WTC11 (cell line): ENCODE measurements around the gene RING1. TPM values are rescaled to one million over a fixed set of nuclear protein-coding genes. Genes with fewer than 3 reads are reported as not detected.

Experiments
- ATAC-seq: fragments of 200-7000 bp; cut with Tn5 transposase; 2 replicates; pipeline ENCODE4 v1.10.0; 2021; ENCODE audit warnings: mild to moderate bottlenecking, moderate library complexity
- CTCF ChIA-PET: fragments of 300-600 bp; sonication (Branson Sonifier 250); formaldehyde crosslinking; loops from one replicate; lab custom pipeline; 2021; ENCODE audit warnings: antibody characterized with exemption; lab: Charles Lee
- POLR2A ChIA-PET: fragments of 350-600 bp; sonication (Branson Sonifier 250); formaldehyde crosslinking; loops from one replicate; lab custom pipeline; 2021; ENCODE audit warnings: antibody characterized with exemption; lab: Charles Lee
- DNase-seq: peaks from one replicate; pipeline ENCODE4 v3.0.0; 2021; ENCODE audit warnings: low spot score
- H3K27ac Mint-ChIP-seq: 2 replicates; pipeline ENCODE4 v1.8.0; 2021; ENCODE audit warnings: mixed read lengths
- H3K27me3 Mint-ChIP-seq: 2 replicates; pipeline ENCODE4 v1.8.0; 2021; ENCODE audit warnings: low read depth, mild to moderate bottlenecking, moderate library complexity, mixed read lengths
- H3K36me3 Mint-ChIP-seq: 2 replicates; pipeline ENCODE4 v1.8.0; 2021; ENCODE audit warnings: mixed read lengths
- H3K4me1 Mint-ChIP-seq: 2 replicates; pipeline ENCODE4 v1.8.0; 2022; ENCODE audit warnings: mixed read lengths
- H3K4me3 Mint-ChIP-seq: 2 replicates; pipeline ENCODE4 v1.8.0; 2021; ENCODE audit warnings: mild to moderate bottlenecking, moderate library complexity, mixed read lengths
- H3K9me3 Mint-ChIP-seq: 2 replicates; pipeline ENCODE4 v1.8.0; 2021; ENCODE audit warnings: mixed read lengths
- AR ChIP-seq: fragments of 250-450 bp; sonication (Bioruptor Pico); IDR thresholded peaks from 2 replicates; pipeline ENCODE4 v1.9.0; 2021; ENCODE audit warnings: mild to moderate bottlenecking
- ATF1 ChIP-seq: sonication (generic); formaldehyde crosslinking; IDR thresholded peaks from 2 replicates; pipeline ENCODE4 v1.8.1; 2023; ENCODE audit warnings: mild to moderate bottlenecking, moderate library complexity, missing genetic modification reagents
- CBFB ChIP-seq: sonication (generic); formaldehyde crosslinking; IDR thresholded peaks from 2 replicates; pipeline ENCODE4 v1.8.1; 2022; ENCODE audit warnings: mild to moderate bottlenecking, low read depth, missing genetic modification reagents
- CREB1 ChIP-seq: sonication (generic); formaldehyde crosslinking; IDR thresholded peaks from 2 replicates; pipeline ENCODE4 v1.8.0; 2023; ENCODE audit warnings: mild to moderate bottlenecking, missing genetic modification reagents
- E2F1 ChIP-seq: sonication (generic); formaldehyde crosslinking; IDR thresholded peaks from 2 replicates; pipeline ENCODE4 v1.8.0; 2022; ENCODE audit warnings: mild to moderate bottlenecking, missing genetic modification reagents
- E2F5 ChIP-seq: sonication (generic); formaldehyde crosslinking; IDR thresholded peaks from 2 replicates; pipeline ENCODE4 v1.8.1; 2022; ENCODE audit warnings: mild to moderate bottlenecking, moderate library complexity, missing genetic modification reagents
- ESRRA ChIP-seq: sonication (generic); formaldehyde crosslinking; IDR thresholded peaks from 2 replicates; pipeline ENCODE4 v1.8.1; 2022; ENCODE audit warnings: mild to moderate bottlenecking, missing genetic modification reagents, borderline replicate concordance
- FOXJ3 ChIP-seq: sonication (generic); formaldehyde crosslinking; IDR thresholded peaks from 2 replicates; pipeline ENCODE4 v1.9.0; 2021; ENCODE audit warnings: missing genetic modification reagents, mild to moderate bottlenecking, borderline replicate concordance
- JAZF1 ChIP-seq: fragments of 250-450 bp; sonication (Bioruptor Pico); IDR thresholded peaks from 2 replicates; pipeline ENCODE4 v1.9.0; 2021; ENCODE audit warnings: moderate library complexity, mild to moderate bottlenecking, inconsistent platforms
- JUN ChIP-seq: sonication (generic); formaldehyde crosslinking; IDR thresholded peaks from 2 replicates; pipeline ENCODE4 v1.8.0; 2023; ENCODE audit warnings: mild to moderate bottlenecking, missing genetic modification reagents
- KAT7 ChIP-seq: sonication (generic); formaldehyde crosslinking; IDR thresholded peaks from 2 replicates; pipeline ENCODE4 v1.8.1; 2023; ENCODE audit warnings: missing genetic modification reagents, mild to moderate bottlenecking, borderline replicate concordance
- NFATC4 ChIP-seq: fragments of 250-450 bp; sonication (Bioruptor Pico); IDR thresholded peaks from 2 replicates; pipeline ENCODE4 v1.9.0; 2021; ENCODE audit warnings: mild to moderate bottlenecking
- NR2C2 ChIP-seq: sonication (generic); formaldehyde crosslinking; IDR thresholded peaks from 2 replicates; pipeline ENCODE4 v1.8.0; 2022; ENCODE audit warnings: mild to moderate bottlenecking, missing genetic modification reagents
- RELA ChIP-seq: sonication (generic); formaldehyde crosslinking; IDR thresholded peaks from 2 replicates; pipeline ENCODE4 v1.8.1; 2022; ENCODE audit warnings: missing genetic modification reagents, mild to moderate bottlenecking, borderline replicate concordance
- USF2 ChIP-seq: sonication (generic); formaldehyde crosslinking; IDR thresholded peaks from 2 replicates; pipeline ENCODE4 v1.8.1; 2023; ENCODE audit warnings: mild to moderate bottlenecking, missing genetic modification reagents, moderate library complexity
- ZNF219 ChIP-seq: sonication (generic); formaldehyde crosslinking; IDR thresholded peaks from 2 replicates; pipeline ENCODE4 v1.8.0; 2023; ENCODE audit warnings: missing genetic modification reagents, mild to moderate bottlenecking, borderline replicate concordance
- ZNF671 ChIP-seq: fragments of 250-450 bp; sonication (Bioruptor Pico); IDR thresholded peaks from 2 replicates; pipeline ENCODE4 v1.8.0; 2021; ENCODE audit warnings: mild to moderate bottlenecking
- total RNA-seq: library from RNA; stranded (reverse); gene quantifications from 3 replicates; pipeline ENCODE4 v1.2.3, GENCODE V29; 2021
- TF ChIP-seq, protein P1 (sequence below): sonication (generic); formaldehyde crosslinking; IDR thresholded peaks from 2 replicates; pipeline ENCODE4 v1.8.1; 2022; ENCODE audit warnings: missing genetic modification reagents, borderline replicate concordance
- TF ChIP-seq, protein P2 (sequence below): fragments of 250-450 bp; sonication (Bioruptor Pico); conservative IDR thresholded peaks from 2 replicates; pipeline ENCODE4 v1.9.0; 2021; ENCODE audit warnings: mild to moderate bottlenecking
- TF ChIP-seq, protein P3 (sequence below): fragments of 250-450 bp; sonication (Bioruptor Pico); IDR thresholded peaks from 2 replicates; pipeline ENCODE4 v2.1.2; 2022; ENCODE audit warnings: mild to moderate bottlenecking, moderate library complexity

RING1 gene
- total RNA-seq, 1 experiment from 2014 or later = 26.6 TPM

DNA sequence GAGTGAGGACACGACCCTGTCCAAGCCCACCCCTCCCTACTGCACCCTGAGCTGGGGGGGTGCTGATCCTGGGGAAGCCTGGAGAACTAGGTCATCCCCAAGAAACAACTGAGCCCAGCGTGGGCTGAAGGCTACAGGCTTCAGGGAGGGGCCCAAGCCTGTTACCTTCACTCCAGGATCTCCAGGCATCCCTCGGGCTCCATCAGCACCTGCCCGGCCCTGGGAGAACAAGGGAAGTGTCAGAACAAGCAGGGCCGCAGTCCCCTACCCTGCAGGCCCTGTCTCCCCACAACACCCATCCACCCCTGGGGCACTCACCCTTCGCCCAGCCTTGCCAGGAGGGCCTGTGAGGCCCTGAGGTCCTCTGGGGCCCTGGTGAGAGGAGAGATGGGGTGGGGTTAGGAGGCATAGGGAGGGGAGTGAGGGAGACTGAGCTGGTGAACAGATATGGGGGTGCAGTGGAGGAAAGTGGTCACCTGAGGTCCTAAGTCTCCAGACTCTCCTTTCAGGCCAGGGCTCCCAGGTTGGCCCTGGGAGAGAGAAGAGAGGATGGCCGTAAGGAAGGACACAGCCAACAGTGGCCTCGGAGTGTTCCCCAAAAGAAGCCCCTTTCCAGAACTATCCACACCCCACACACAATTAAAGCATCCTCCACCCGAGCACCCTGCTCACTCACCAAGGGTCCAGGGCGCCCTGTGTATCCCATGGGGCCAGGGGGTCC, 29.4 kb upstream of the RING1 start (continued):
- TF ChIP-seq CBFB (CRISPR knock-in tag) = no peak
- TF ChIP-seq KAT7 = no peak
- no peak for TF ChIP-seq ZNF671
- TF ChIP-seq AR (CRISPR knock-in tag) = no peak
- no peak for TF ChIP-seq E2F1 (CRISPR knock-in tag)
- no peak for TF ChIP-seq JAZF1
- TF ChIP-seq RELA (CRISPR knock-in tag) = no peak

DNA sequence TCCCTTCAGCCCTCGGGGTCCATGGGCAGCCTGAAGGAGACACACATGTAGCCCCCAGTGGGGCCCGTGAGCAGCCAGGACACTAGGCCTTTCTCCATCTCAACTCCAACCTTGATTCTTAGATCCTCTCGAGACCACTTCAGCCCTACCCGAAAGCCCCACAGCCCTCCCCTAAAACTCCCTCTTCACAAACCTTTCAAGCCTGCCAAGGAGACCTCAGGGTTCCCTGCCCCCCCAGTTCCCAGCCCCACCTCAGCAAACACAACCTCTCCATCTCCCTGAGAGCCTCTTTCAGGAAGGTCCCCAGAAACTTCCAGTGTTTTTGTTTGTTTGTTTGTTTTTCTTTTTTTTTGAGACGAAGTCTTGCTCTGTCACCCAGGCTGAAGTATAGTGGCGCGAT, 27.2 kb upstream of the RING1 start:
- ATAC-seq = no peak
- POLR2A ChIA-PET = no interaction called here
- CTCF ChIA-PET = no interaction called here
- TF ChIP-seq AR (CRISPR knock-in tag) (no peak), ESRRA (CRISPR knock-in tag) (no peak), NR2C2 (CRISPR knock-in tag) (no peak), CBFB (CRISPR knock-in tag) (no peak), NFATC4 (CRISPR knock-in tag) (no peak), FOXJ3 (CRISPR knock-in tag) (no peak), USF2 (CRISPR knock-in tag) (no peak), ZNF219 (CRISPR knock-in tag) (no peak), ATF1 (CRISPR knock-in tag) (no peak), JUN (CRISPR knock-in tag) (no peak), CREB1 (CRISPR knock-in tag) (no peak), E2F5 (no peak)
- TF ChIP-seq, protein P1, sequence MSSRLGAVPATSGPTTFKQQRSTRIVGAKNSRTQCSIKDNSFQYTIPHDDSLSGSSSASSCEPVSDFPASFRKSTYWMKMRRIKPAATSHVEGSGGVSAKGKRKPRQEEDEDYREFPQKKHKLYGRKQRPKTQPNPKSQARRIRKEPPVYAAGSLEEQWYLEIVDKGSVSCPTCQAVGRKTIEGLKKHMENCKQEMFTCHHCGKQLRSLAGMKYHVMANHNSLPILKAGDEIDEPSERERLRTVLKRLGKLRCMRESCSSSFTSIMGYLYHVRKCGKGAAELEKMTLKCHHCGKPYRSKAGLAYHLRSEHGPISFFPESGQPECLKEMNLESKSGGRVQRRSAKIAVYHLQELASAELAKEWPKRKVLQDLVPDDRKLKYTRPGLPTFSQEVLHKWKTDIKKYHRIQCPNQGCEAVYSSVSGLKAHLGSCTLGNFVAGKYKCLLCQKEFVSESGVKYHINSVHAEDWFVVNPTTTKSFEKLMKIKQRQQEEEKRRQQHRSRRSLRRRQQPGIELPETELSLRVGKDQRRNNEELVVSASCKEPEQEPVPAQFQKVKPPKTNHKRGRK (CRISPR knock-in tag) = no peak
- TF ChIP-seq, protein P2, sequence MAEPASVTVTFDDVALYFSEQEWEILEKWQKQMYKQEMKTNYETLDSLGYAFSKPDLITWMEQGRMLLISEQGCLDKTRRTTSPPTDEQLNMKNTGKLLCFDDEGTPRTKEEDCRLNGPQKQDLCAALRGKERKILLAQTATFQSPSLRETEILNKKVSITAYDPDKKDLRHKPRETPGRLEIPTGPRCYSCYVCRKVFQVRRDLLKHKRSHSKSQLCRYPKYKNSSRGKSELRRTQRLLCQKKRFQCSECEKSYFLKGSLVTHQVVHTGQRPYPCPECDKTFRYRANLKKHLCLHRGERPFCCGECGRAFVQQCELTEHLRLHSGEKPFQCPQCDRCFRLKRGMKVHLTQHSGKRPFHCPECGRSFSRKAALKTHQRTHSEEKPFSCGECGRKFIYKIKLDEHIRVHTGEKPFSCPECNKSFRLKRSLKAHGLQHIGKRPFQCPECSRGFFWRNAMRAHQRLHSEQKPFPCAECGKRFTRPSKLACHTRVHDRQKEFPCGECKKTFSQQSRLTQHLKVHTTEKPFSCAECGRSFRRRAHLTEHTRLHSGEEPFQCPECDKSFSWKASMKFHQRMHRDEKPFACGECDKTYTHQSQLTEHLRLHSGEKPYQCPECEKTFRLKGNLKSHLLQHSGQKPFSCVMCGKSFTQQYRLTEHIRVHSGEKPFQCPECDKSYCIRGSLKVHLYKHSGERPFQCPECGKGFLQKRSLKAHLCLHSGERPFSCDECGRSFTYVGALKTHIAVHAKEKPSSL (CRISPR knock-in tag) = no peak
- TF ChIP-seq, protein P3, sequence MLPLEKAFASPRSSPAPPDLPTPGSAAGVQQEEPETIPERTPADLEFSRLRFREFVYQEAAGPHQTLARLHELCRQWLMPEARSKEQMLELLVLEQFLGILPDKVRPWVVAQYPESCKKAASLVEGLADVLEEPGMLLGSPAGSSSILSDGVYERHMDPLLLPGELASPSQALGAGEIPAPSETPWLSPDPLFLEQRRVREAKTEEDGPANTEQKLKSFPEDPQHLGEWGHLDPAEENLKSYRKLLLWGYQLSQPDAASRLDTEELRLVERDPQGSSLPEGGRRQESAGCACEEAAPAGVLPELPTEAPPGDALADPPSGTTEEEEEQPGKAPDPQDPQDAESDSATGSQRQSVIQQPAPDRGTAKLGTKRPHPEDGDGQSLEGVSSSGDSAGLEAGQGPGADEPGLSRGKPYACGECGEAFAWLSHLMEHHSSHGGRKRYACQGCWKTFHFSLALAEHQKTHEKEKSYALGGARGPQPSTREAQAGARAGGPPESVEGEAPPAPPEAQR (CRISPR knock-in tag) = no peak

More for the DNA sequence above, 27.2 kb upstream of the RING1 start:
- H3K27ac Mint-ChIP-seq = no peak overlapping the region
- H3K4me1 Mint-ChIP-seq = peaks cover 7% of the 10 kb centered on the region
- no peaks in the 10 kb centered on the region for H3K36me3 Mint-ChIP-seq
- no peak for DNase-seq
- H3K27me3 Mint-ChIP-seq = peaks cover 16% of the 10 kb centered on the region
- H3K4me3 Mint-ChIP-seq = no peak overlapping the region
- peaks cover 13% of the 10 kb centered on the region for H3K9me3 Mint-ChIP-seq
